ENCODE measurements around the gene RPL18.
A peak's percentile ranks its signal among the peaks of the same experiment; 100 is the strongest.

RPL18 gene

DNA sequence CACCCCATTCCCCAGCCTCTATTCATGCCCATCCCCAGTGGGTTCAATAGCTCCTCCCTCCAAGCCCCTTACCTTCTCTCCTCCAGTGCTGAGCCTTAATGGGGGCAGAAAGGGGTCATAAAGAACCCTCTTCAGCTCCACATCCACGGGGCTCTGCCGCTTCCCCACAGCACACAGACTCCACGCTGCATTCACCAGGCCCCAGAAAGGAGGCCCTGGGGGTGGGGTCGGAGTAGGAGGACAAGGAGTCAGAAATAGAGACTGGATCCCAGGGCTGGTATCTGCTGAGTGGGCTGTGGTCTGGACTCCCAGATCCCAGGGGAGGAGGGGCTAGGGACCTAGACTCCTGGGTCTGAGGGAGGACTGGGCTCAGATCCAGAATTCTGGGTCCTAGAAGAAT is 25.4 kb upstream of the RPL18 start:
- no peak for DNase-seq (ENCODE audit: low read depth)
- TF ChIP-seq CTCF (conservative IDR thresholded peaks at IDR 0.05; ENCODE audit: low read depth, low read length) = no peak
- peak overlapping the region; percentile 62 for H3K4me3 ChIP-seq (ENCODE audit: low read depth, low read length)

- no peak overlapping the region for H3K4me3 ChIP-seq (ENCODE audit: low read depth, low read length)
- DNase-seq (ENCODE audit: low read depth) = no peak
- no peak for TF ChIP-seq CTCF (conservative IDR thresholded peaks at IDR 0.05; ENCODE audit: low read depth, low read length)
Measured at GRCh38 chr19:48642862-48643261, 23.9 kb upstream of the RPL18 start.

DNA sequence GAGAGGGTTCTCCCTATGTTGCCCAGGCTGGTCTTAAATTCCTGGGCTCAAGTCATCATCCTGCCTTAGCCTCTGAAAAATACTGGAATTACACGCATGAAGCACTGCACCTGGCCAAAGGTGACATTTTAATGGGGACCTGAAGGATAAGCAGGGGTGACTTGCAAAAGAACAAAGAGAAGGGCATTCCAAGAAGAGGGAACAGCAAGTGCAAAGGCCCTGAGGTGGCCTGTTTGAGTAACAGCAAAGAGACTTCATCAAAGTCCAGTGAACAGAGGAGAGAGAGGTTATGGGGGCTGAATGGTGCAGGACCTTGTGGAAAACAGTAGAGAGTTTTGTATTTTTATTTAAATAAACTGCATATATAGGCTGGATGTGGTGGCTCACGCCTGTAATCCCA is 22.9 kb upstream of the RPL18 start:
- no peak for TF ChIP-seq CTCF (conservative IDR thresholded peaks at IDR 0.05; ENCODE audit: low read depth, low read length)
- DNase-seq (ENCODE audit: low read depth) = no peak
- H3K4me3 ChIP-seq (ENCODE audit: low read depth, low read length) = no peak overlapping the region

GRCh38 chr19:48639483-48640375 is 20.8 kb upstream of the RPL18 start:
- TF ChIP-seq CTCF (conservative IDR thresholded peaks at IDR 0.05; ENCODE audit: low read depth, low read length) = no peak
- H3K4me3 ChIP-seq (ENCODE audit: low read depth, low read length) = no peak overlapping the region
- DNase-seq (ENCODE audit: low read depth) = no peak

- H3K4me3 ChIP-seq (ENCODE audit: low read depth, low read length) = no peak overlapping the region
- DNase-seq (ENCODE audit: low read depth) = no peak
- TF ChIP-seq CTCF (conservative IDR thresholded peaks at IDR 0.05; ENCODE audit: low read depth, low read length) = no peak
Measured at GRCh38 chr19:48638831-48639381, 19.9 kb upstream of the RPL18 start.

- TF ChIP-seq CTCF (conservative IDR thresholded peaks at IDR 0.05; ENCODE audit: low read depth, low read length) = peak; percentile 31
- H3K4me3 ChIP-seq (ENCODE audit: low read depth, low read length) = peak overlapping the region; percentile 61
- peak; percentile 99 for DNase-seq (ENCODE audit: low read depth)
Measured at GRCh38 chr19:48637948-48638830, 19.2 kb upstream of the RPL18 start.
